ENCODE results near the gene CHRNA10. TPM values are rescaled to one million over a fixed set of nuclear protein-coding genes. Genes with fewer than 3 reads are reported as not detected.

CHRNA10 gene
- total RNA-seq, 1 experiment from 2014 or later: 3.0 TPM

- H3K79me2 ChIP-seq (ENCODE audit: insufficient read depth, low read length): no peaks in the 10 kb centered on the region
- no peaks in the 10 kb centered on the region for H3K9me2 ChIP-seq (ENCODE audit: insufficient read depth)
- RAD21 ChIA-PET (ENCODE audit: low non-redundant PET in 1 of 2, low total read pairs in 2 of 2, uncharacterized antibody in 2 of 2, unreplicated experiment in 2 of 2): no interaction called here
- intact Hi-C loops (cut with micrococcal nuclease): no loop called here
- H3K27ac ChIP-seq (ENCODE audit: low read depth, low read length): no peak overlapping the region
- TF ChIP-seq RAD21 (IDR thresholded peaks at IDR 0.05; ENCODE audit: low read depth): no peak
- no peak for TF ChIP-seq MAX (IDR thresholded peaks at IDR 0.05)
- no peak for TF ChIP-seq CTCF (IDR thresholded peaks at IDR 0.05 in 2 of 3, conservative IDR thresholded peaks at IDR 0.05 in 1 of 3; ENCODE audit: borderline replicate concordance in 1 of 3, insufficient read depth in 1 of 3, low read depth in 2 of 3, low read length in 2 of 3)
- no peak for TF ChIP-seq EGR1 (IDR thresholded peaks at IDR 0.05; ENCODE audit: low read depth)
- CTCF ChIA-PET: no interaction called here
- no peaks in the 10 kb centered on the region for H3K36me3 ChIP-seq (ENCODE audit: control insufficient read depth in 1 of 2, insufficient read depth in 2 of 2, low read length in 2 of 2)
- no peaks in the 10 kb centered on the region for H3K9me3 ChIP-seq (ENCODE audit: control insufficient read depth in 1 of 2, insufficient read depth in 1 of 2, low read depth in 1 of 2, low read length in 2 of 2)
- H3K4me1 ChIP-seq (ENCODE audit: control insufficient read depth in 1 of 2, insufficient read depth in 2 of 2, low read length in 2 of 2): no peaks in the 10 kb centered on the region
- H3K4me3 ChIP-seq (replicated peaks in 1 of 2; ENCODE audit: low read depth in 1 of 2, low read length in 2 of 2): no peak overlapping the region
- no peaks in the 10 kb centered on the region for H3K27me3 ChIP-seq (ENCODE audit: insufficient read depth, low read length)
- H3K4me2 ChIP-seq (ENCODE audit: low read length): no peak overlapping the region
- BruUV-seq (replicated peaks): no TSS peak
- POLR2A ChIA-PET: no interaction called here
- no peak overlapping the region for H2AFZ ChIP-seq (ENCODE audit: low read depth, low read length, poor library complexity, severe bottlenecking)
- no peak for ATAC-seq
- no peak overlapping the region for H3K9ac ChIP-seq (ENCODE audit: low read length)
- DNase-seq (ENCODE audit: low read depth, low spot score): no peak
- H4K20me1 ChIP-seq (ENCODE audit: insufficient read depth): no peaks in the 10 kb centered on the region
Measured at GRCh38 chr11:3622521-3622920, 48.7 kb downstream of the CHRNA10 start.

- H3K79me2 ChIP-seq (ENCODE audit: insufficient read depth, low read length): no peaks in the 10 kb centered on the region
- no peak overlapping the region for H2AFZ ChIP-seq (ENCODE audit: low read depth, low read length, poor library complexity, severe bottlenecking)
- H3K27me3 ChIP-seq (ENCODE audit: insufficient read depth, low read length): no peaks in the 10 kb centered on the region
- no peaks in the 10 kb centered on the region for H4K20me1 ChIP-seq (ENCODE audit: insufficient read depth)
- H3K27ac ChIP-seq (ENCODE audit: low read depth, low read length): no peak overlapping the region
- H3K9me3 ChIP-seq (ENCODE audit: control insufficient read depth in 1 of 2, insufficient read depth in 1 of 2, low read depth in 1 of 2, low read length in 2 of 2): no peaks in the 10 kb centered on the region
- DNase-seq (ENCODE audit: low read depth, low spot score) (no peak), ATAC-seq (no peak)
- TF ChIP-seq CEBPB (IDR thresholded peaks at IDR 0.05; ENCODE audit: low read depth) (no peak), POLR2AphosphoS5 (IDR thresholded peaks at IDR 0.05; ENCODE audit: low read depth, low read length) (no peak), MAX (IDR thresholded peaks at IDR 0.05) (no peak), CBX3 (IDR thresholded peaks at IDR 0.05; ENCODE audit: low read depth) (no peak), ATF3 (IDR thresholded peaks at IDR 0.05) (no peak), SP1 (IDR thresholded peaks at IDR 0.05; ENCODE audit: low read depth) (no peak), ELF1 (IDR thresholded peaks at IDR 0.05; ENCODE audit: borderline replicate concordance, low read depth) (no peak), POLR2A (IDR thresholded peaks at IDR 0.05; ENCODE audit: borderline replicate concordance, extremely low read depth, insufficient read depth, insufficient read length) (no peak), CTCF (IDR thresholded peaks at IDR 0.05 in 2 of 3, conservative IDR thresholded peaks at IDR 0.05 in 1 of 3; ENCODE audit: borderline replicate concordance in 1 of 3, insufficient read depth in 1 of 3, low read depth in 2 of 3, low read length in 2 of 3) (no peak), SRF (IDR thresholded peaks at IDR 0.05; ENCODE audit: low read depth) (no peak), RAD21 (IDR thresholded peaks at IDR 0.05; ENCODE audit: low read depth) (no peak), ZNF274 (IDR thresholded peaks at IDR 0.05; ENCODE audit: low read depth, low read length) (no peak)
- ChIA-PET RAD21 (ENCODE audit: low non-redundant PET in 1 of 2, low total read pairs in 2 of 2, uncharacterized antibody in 2 of 2, unreplicated experiment in 2 of 2) (no interaction called here), POLR2A (no interaction called here), CTCF (no interaction called here)
- H3K4me1 ChIP-seq (ENCODE audit: control insufficient read depth in 1 of 2, insufficient read depth in 2 of 2, low read length in 2 of 2): peaks cover 0 to 6% of the 10 kb centered on the region in 2 experiments; a peak in 1 of 4 replicates
- no peaks in the 10 kb centered on the region for H3K9me2 ChIP-seq (ENCODE audit: insufficient read depth)
- no peaks in the 10 kb centered on the region for H3K36me3 ChIP-seq (ENCODE audit: control insufficient read depth in 1 of 2, insufficient read depth in 2 of 2, low read length in 2 of 2)
- no peak overlapping the region for H3K4me2 ChIP-seq (ENCODE audit: low read length)
- no peak overlapping the region for H3K9ac ChIP-seq (ENCODE audit: low read length)
- intact Hi-C loops (cut with micrococcal nuclease): no loop called here
- no peak overlapping the region for H3K4me3 ChIP-seq (replicated peaks in 1 of 2; ENCODE audit: low read depth in 1 of 2, low read length in 2 of 2)
- no TSS peak for BruUV-seq (replicated peaks)
Measured at GRCh38 chr11:3617990-3618389, 53.2 kb downstream of the CHRNA10 start.

Measured in HCT116 (cell line).